ENCODE data around the gene TNN. TPM values are rescaled to one million over a fixed set of nuclear protein-coding genes. Genes with fewer than 3 reads are reported as not detected.

TNN gene
- total and polyA plus RNA-seq, 2 experiments from 2014 or later, result 0.18 to 0.31 TPM

- Histone ChIP-seq H3K9me2 (ENCODE audit: insufficient read depth) (peaks cover 7% of the 10 kb centered on the region; the same call in 1 of the 2 replicates), H3K79me2 (replicated peaks; ENCODE audit: insufficient read depth) (no peaks in the 10 kb centered on the region), H3K4me1 (ENCODE audit: insufficient read depth) (peaks cover 20% of the 10 kb centered on the region), H2AFZ (no peak overlapping the region), H3K36me3 (ENCODE audit: insufficient read depth) (no peaks in the 10 kb centered on the region), H4K20me1 (replicated peaks; ENCODE audit: insufficient read depth) (no peaks in the 10 kb centered on the region), H3K4me3 (no peak overlapping the region), H3K4me2 (peak overlapping the region; percentile 35; the same call in 1 of the 2 replicates), H3K27me3 (ENCODE audit: insufficient read depth) (no peaks in the 10 kb centered on the region), H3K27ac (ENCODE audit: low read depth) (peak overlapping the region; percentile 96), H3F3A (replicated peaks; ENCODE audit: low read depth) (no peaks in the 10 kb centered on the region)
- no peak for TF ChIP-seq ZNF331 (CRISPR knock-in tag; IDR thresholded peaks at IDR 0.05; ENCODE audit: low read depth)
- TF ChIP-seq ZNF462 (CRISPR knock-in tag; IDR thresholded peaks at IDR 0.05), result peak; percentile 59; the same call in 1 of the 2 replicates
- H3K36me3 Mint-ChIP-seq (ENCODE audit: low read depth), result no peaks in the 10 kb centered on the region
- H3K27ac Mint-ChIP-seq, result peak overlapping the region; percentile 97
- H3K4me1 Mint-ChIP-seq, result peaks cover 49% of the 10 kb centered on the region
- ATAC-seq, result peak; percentile 19
- DNase-seq (ENCODE audit: low spot score), result no peak
- H3K9me3 Mint-ChIP-seq, result no peaks in the 10 kb centered on the region
- peak overlapping the region; percentile 1; the same call in 1 of the 3 replicates for H3K4me3 Mint-ChIP-seq
- H3K27me3 Mint-ChIP-seq (ENCODE audit: insufficient read depth, low read depth, poor library complexity), result peaks cover 1% of the 10 kb centered on the region
Measured at GRCh38 chr1:175129644-175129996, 62.0 kb downstream of the TNN start.

GRCh38 chr1:175129997-175130648 lies 62.5 kb downstream of the TNN start:
- no peaks in the 10 kb centered on the region for H3K27me3 ChIP-seq (ENCODE audit: insufficient read depth)
- H4K20me1 ChIP-seq (replicated peaks; ENCODE audit: insufficient read depth), result no peaks in the 10 kb centered on the region
- no peak overlapping the region for H3K4me3 ChIP-seq
- H2AFZ ChIP-seq, result no peak overlapping the region
- H3K9me3 Mint-ChIP-seq, result no peaks in the 10 kb centered on the region
- peaks cover 47% of the 10 kb centered on the region for H3K4me1 Mint-ChIP-seq
- peak overlapping the region; percentile 31; the same call in 2 of the 3 replicates for H3K4me3 Mint-ChIP-seq
- DNase-seq (ENCODE audit: low spot score), result peak; percentile 81
- peak; percentile 90 for ATAC-seq
- H3K4me1 ChIP-seq (ENCODE audit: insufficient read depth), result peaks cover 20% of the 10 kb centered on the region
- peak overlapping the region; percentile 17; the same call in 1 of the 2 replicates for H3K4me2 ChIP-seq
- H3K27ac Mint-ChIP-seq, result peak overlapping the region; percentile 97
- H3K9me2 ChIP-seq (ENCODE audit: insufficient read depth), result peaks cover 7% of the 10 kb centered on the region; the same call in 1 of the 2 replicates
- H3K36me3 ChIP-seq (ENCODE audit: insufficient read depth), result no peaks in the 10 kb centered on the region
- H3K27me3 Mint-ChIP-seq (ENCODE audit: insufficient read depth, low read depth, poor library complexity), result no peaks in the 10 kb centered on the region
- no peaks in the 10 kb centered on the region for H3K79me2 ChIP-seq (replicated peaks; ENCODE audit: insufficient read depth)
- peak overlapping the region; percentile 96 for H3K27ac ChIP-seq (ENCODE audit: low read depth)
- no peaks in the 10 kb centered on the region for H3F3A ChIP-seq (replicated peaks; ENCODE audit: low read depth)
- no peaks in the 10 kb centered on the region for H3K36me3 Mint-ChIP-seq (ENCODE audit: low read depth)
- TF ChIP-seq CTCF (conservative IDR thresholded peaks at IDR 0.05; ENCODE audit: low read depth in 2 of 2) (peak; percentile 20 to 30; a peak in 2 of 4 replicates), CREB1 (CRISPR knock-in tag; IDR thresholded peaks at IDR 0.05; ENCODE audit: low read depth) (peak; percentile 31; the same call in 1 of the 2 replicates), STAT1 (IDR thresholded peaks at IDR 0.05; ENCODE audit: unreplicated experiment) (no peak), NANOG (IDR thresholded peaks at IDR 0.05; ENCODE audit: borderline replicate concordance) (peak; percentile 81)

Data from GM23338 (cell line).